AG04450 (cell line): ENCODE results near the gene SWT1. TPM values are rescaled to one million over a fixed set of nuclear protein-coding genes. Genes with fewer than 3 reads are reported as not detected.
"Not testable (repeated sequence)": the region's sequence is repeated elsewhere in the genome, so short reads cannot be mapped to it uniquely, and the experiment has no call there.

Experiments used
- CTCF ChIA-PET: fragments of 300-600, 350-600 bp; formaldehyde crosslinking; extraction: SDS; loops from one replicate; lab custom pipeline; 2022; ENCODE audit warnings: antibody characterized with exemption, inconsistent platforms; lab: Charles Lee
- POLR2A ChIA-PET: fragments of 350-600 bp; formaldehyde crosslinking; extraction: SDS; loops from one replicate; lab custom pipeline; 2021; ENCODE audit warnings: antibody characterized with exemption, inconsistent platforms; lab: Yijun Ruan, JAX
- DNase-seq: peaks from one replicate; pipeline ENCODE4 v3.0.0-alpha.2; 2011; ENCODE audit warnings: low read depth, low spot score
- H3K27ac ChIP-seq: one replicate; pipeline ENCODE4 v1.5.1; 2012; ENCODE audit warnings: low read depth, low read length, control low read depth
- H3K27me3 ChIP-seq: one replicate; pipeline ENCODE4 v1.6.0; 2012; ENCODE audit warnings: low read length; ENCODE audit not compliant: control insufficient read depth, insufficient read depth
- H3K4me3 ChIP-seq: 2 replicates; pipeline ENCODE4 v1.5.1; 2011; ENCODE audit warnings: mild to moderate bottlenecking, low read depth, low read length, control low read depth
- H3K9me3 ChIP-seq: 2 replicates; pipeline ENCODE4 v1.5.1; 2012; ENCODE audit warnings: low read length; ENCODE audit not compliant: control insufficient read depth, insufficient read depth
- polyA plus RNA-seq: library from polyadenylated mRNA; depleted of rRNA; stranded (reverse); fragments of >200 nt; gene quantifications from 2 replicates; pipeline ENCODE4 v1.2.3, GENCODE V29; 2011
- TF ChIP-seq, protein P1 (sequence below): IDR thresholded peaks from 2 replicates; pipeline ENCODE4 v1.5.1; 2011; ENCODE audit warnings: low read depth, low read length, control low read depth, inconsistent platforms

Gene SWT1
- polyA plus RNA-seq, 1 experiment, result 3.6 TPM

- Histone ChIP-seq H3K27me3 (no peaks in the 10 kb centered on the region), H3K9me3 (peaks cover 7% of the 10 kb centered on the region; the same call in 1 of the 2 replicates), H3K27ac (no peak overlapping the region), H3K4me3 (peak overlapping the region; percentile 83)
- DNase-seq, result no peak
- POLR2A ChIA-PET, result interaction anchor here (1.5 kb wide), 1 partner anchor 80 kb away, joined by 3 read pairs; no protein-coding TSS in a partner anchor
- TF ChIP-seq, protein P1, sequence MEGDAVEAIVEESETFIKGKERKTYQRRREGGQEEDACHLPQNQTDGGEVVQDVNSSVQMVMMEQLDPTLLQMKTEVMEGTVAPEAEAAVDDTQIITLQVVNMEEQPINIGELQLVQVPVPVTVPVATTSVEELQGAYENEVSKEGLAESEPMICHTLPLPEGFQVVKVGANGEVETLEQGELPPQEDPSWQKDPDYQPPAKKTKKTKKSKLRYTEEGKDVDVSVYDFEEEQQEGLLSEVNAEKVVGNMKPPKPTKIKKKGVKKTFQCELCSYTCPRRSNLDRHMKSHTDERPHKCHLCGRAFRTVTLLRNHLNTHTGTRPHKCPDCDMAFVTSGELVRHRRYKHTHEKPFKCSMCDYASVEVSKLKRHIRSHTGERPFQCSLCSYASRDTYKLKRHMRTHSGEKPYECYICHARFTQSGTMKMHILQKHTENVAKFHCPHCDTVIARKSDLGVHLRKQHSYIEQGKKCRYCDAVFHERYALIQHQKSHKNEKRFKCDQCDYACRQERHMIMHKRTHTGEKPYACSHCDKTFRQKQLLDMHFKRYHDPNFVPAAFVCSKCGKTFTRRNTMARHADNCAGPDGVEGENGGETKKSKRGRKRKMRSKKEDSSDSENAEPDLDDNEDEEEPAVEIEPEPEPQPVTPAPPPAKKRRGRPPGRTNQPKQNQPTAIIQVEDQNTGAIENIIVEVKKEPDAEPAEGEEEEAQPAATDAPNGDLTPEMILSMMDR, result no peak
- CTCF ChIA-PET, result interaction anchor here (1.2 to 3.7 kb wide), 4 partner anchors 14 to 362 kb away, joined by 3 to 26 read pairs (median 5); no protein-coding TSS in a partner anchor
Observed at GRCh38 chr1:185317886-185318310, 160.9 kb downstream of the SWT1 start.

DNA sequence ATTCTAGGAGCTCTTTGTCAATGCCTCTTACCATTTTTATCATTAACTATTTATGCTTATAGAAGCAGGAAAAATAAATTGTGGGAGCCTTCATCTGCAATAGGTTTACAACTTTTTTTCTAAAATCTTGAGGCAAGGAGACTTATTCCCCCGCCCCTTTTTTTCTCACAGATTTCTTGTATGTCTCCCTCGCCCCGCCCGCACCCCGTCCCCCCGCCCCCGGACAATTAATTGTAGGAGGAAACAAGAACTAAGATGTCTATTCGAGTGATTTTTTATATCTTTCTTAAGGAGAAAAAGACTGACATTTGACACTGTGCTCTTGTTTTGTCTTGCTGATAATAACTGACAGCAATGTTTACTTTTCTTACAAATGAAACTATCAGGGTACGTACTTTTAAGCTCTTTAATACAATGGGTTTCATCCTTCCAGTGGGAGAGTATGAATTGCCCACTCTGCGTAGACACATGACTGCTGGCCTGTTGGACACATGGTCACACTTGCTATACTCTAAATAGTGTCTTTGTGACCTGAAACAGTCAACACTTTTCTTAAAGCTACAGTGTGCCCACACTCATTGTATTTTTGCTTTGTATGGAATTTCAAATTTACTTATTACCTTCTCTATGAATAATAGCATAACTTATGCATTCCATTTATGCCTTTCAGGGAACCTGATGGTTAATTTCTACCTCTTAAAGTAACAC, 161.6 kb downstream of the SWT1 start:
- ChIA-PET CTCF (interaction anchor here (0.8 to 3.7 kb wide), 3 partner anchors 18 to 351 kb away, joined by 3 to 26 read pairs (median 6); no protein-coding TSS in a partner anchor), POLR2A (no interaction called here)
- TF ChIP-seq, protein P1, result no peak
- Histone ChIP-seq H3K27me3 (no peaks in the 10 kb centered on the region), H3K9me3 (peaks cover 7% of the 10 kb centered on the region; the same call in 1 of the 2 replicates), H3K27ac (no peak overlapping the region), H3K4me3 (no peak overlapping the region)
- no peak for DNase-seq

DNA sequence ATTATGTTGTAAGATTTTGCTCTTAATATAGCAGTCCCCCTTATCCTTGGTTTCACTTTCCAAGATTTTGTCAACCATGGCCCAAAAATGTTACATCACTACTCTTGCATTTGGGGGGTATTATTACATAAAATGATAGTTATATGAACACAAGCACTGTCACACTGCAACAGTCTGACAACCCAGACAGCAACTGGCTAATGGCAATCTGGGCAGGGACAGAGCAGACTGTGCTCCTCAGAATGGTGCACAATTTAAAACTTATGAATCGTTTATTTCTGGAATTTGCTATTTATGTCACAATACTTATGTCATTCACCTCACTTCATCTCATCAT, 162.1 kb downstream of the SWT1 start:
- DNase-seq, result no peak
- ChIA-PET CTCF (interaction anchor here (0.8 to 3.7 kb wide), 2 partner anchors 140 to 351 kb away, joined by 3 to 26 read pairs; no protein-coding TSS in a partner anchor), POLR2A (no interaction called here)
- TF ChIP-seq, protein P1, result no peak
- Histone ChIP-seq H3K4me3 (no peak overlapping the region), H3K27ac (no peak overlapping the region), H3K27me3 (no peaks in the 10 kb centered on the region), H3K9me3 (peaks cover 7% of the 10 kb centered on the region; the same call in 1 of the 2 replicates)

DNA sequence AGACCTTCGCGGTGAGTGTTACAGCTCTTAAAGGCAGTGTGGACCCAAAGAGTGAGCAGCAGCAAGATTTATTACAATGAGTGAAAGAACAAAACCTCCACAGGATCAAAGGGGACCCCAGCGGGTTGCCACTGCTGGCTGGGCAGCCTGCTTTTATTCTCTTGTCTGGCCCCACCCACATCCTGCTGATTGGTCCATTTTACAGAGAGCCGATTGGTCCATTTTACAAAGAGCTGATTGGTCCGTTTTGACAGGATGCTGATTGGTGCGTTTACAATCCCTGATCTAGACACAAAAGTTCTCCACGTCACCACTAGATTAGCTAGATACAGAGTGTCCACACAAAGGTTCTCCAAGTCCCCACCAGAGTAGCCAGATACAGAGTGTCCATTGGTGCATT, 164.1 kb downstream of the SWT1 start:
- DNase-seq, CTCF ChIA-PET: not testable (repeated sequence)

DNA sequence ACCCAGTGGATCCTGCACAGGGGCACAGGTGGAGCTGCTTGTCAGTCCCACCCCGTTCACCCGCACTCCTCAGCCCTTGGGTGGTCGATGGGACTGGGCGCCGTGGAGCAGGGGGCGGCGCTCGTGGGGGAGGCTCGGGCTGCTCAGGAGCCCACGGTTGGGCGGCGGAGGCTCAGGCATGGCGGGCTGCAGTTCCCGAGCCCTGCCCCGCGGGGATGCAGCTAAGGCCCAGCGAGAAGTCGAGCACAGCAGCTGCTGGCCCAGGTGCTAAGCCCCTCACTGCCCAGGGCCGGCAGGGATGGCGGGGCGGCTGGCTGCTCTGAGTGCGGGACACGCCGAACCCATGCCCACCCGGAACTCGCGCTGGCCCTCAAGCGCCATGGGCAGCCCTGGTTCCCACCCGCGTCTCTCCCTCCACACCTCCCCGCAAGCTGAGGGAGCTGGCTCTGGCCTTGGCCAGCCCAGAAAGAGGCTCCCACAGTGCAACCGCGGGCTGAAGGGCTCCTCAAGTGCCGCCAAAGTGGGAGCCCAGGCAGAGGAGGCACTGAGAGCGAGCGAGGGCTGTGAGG, 164.8 kb downstream of the SWT1 start:
- H3K9me3 ChIP-seq, CTCF ChIA-PET, H3K4me3 ChIP-seq, H3K27me3 ChIP-seq, H3K27ac ChIP-seq, POLR2A ChIA-PET, DNase-seq: not testable (repeated sequence)

More for the DNA sequence above, 164.1 kb downstream of the SWT1 start:
- H3K4me3 ChIP-seq, H3K9me3 ChIP-seq, H3K27ac ChIP-seq, H3K27me3 ChIP-seq, POLR2A ChIA-PET: not testable (repeated sequence)

- DNase-seq, result no peak
- TF ChIP-seq, protein P1, result no peak
- Histone ChIP-seq H3K27me3 (no peaks in the 10 kb centered on the region), H3K9me3 (peaks cover 4% of the 10 kb centered on the region; the same call in 1 of the 2 replicates), H3K27ac (no peak overlapping the region), H3K4me3 (no peak overlapping the region)
- POLR2A ChIA-PET, result no interaction called here
- CTCF ChIA-PET, result no interaction called here
Observed at GRCh38 chr1:185322636-185323035, 165.7 kb downstream of the SWT1 start.
